ENCODE results near the gene PACS2. TPM values are rescaled to one million over a fixed set of nuclear protein-coding genes. Genes with fewer than 3 reads are reported as not detected.
A peak's percentile ranks its signal among the peaks of the same experiment; 100 is the strongest.

Gene PACS2
- total RNA-seq, 1 donor from 2014 or later = 22.5 TPM

DNA sequence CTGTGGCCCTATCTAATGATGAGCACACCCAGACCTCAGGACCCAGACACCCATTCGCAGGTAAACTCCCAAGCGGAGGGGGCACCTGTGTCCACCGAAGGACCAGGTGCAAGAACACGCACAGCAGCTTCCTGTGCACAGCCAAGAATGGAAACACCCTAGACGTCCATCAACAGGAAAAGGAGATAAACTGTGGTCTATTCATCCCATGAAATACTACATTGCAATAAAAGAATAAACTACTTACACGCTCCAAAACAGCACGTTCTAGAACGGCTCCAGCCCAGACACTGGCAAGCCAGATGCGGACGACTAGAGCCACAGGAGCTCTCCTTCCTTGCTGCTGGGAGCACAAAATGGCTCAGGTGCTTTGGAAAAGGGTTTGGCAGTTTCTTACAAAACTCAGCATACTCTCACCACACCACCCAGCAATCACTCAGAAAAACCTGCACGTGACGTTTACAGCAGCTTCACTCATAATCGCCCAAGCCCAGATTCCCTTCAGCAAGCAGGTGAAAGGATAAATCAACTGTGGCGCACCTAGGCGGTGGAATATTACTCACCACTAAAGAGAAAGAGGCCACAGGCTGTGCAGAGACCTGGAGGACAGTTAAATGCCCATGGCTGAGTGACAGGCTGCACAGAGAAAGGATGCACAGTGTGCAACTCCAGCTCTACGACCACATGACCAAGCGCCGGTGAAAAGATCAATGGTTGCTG is 34.7 kb upstream of the PACS2 start:
- no peak for DNase-seq (ENCODE audit: low spot score)
- no peak for TF ChIP-seq EZH2 (IDR thresholded peaks at IDR 0.05)
- no peak for TF ChIP-seq CTCF (IDR thresholded peaks at IDR 0.05)
- TF ChIP-seq EZH2phosphoT487 (IDR thresholded peaks at IDR 0.05) = no peak
- Histone ChIP-seq H3K36me3 (no peaks in the 10 kb centered on the region), H3K79me2 (ENCODE audit: low read depth) (peaks cover 19% of the 10 kb centered on the region), H3K4me2 (no peak overlapping the region), H3K27ac (no peak overlapping the region), H3F3A (ENCODE audit: low read depth) (no peaks in the 10 kb centered on the region), H3K4me3 (no peak overlapping the region), H4K20me1 (ENCODE audit: low read depth) (peaks cover 26% of the 10 kb centered on the region), H3K9me3 (ENCODE audit: low read depth) (no peaks in the 10 kb centered on the region), H3K9ac (no peak overlapping the region), H3K27me3 (no peaks in the 10 kb centered on the region), H2AFZ (replicated peaks) (no peak overlapping the region), H3K4me1 (peaks cover 6% of the 10 kb centered on the region)
- H3K27ac Mint-ChIP-seq = no peak overlapping the region
- no peaks in the 10 kb centered on the region for H3K9me3 Mint-ChIP-seq
- H3K36me3 Mint-ChIP-seq = no peaks in the 10 kb centered on the region
- H3K4me1 Mint-ChIP-seq = peaks cover 24% of the 10 kb centered on the region
- H3K27me3 Mint-ChIP-seq (ENCODE audit: insufficient read depth, low read depth) = no peaks in the 10 kb centered on the region
- H3K4me3 Mint-ChIP-seq = no peak overlapping the region

GRCh38 chr14:105280525-105280924 is 34.0 kb upstream of the PACS2 start:
- H3K27ac ChIP-seq = no peak overlapping the region
- peaks cover 26% of the 10 kb centered on the region for H4K20me1 ChIP-seq (ENCODE audit: low read depth)
- no peak overlapping the region for H3K4me3 Mint-ChIP-seq
- H3K9ac ChIP-seq = no peak overlapping the region
- no peaks in the 10 kb centered on the region for H3K9me3 ChIP-seq (ENCODE audit: low read depth)
- peaks cover 19% of the 10 kb centered on the region for H3K79me2 ChIP-seq (ENCODE audit: low read depth)
- DNase-seq (ENCODE audit: low spot score) = no peak
- H2AFZ ChIP-seq (replicated peaks) = no peak overlapping the region
- no peak overlapping the region for H3K4me2 ChIP-seq
- H3K27ac Mint-ChIP-seq = no peak overlapping the region
- peaks cover 18% of the 10 kb centered on the region for H3K4me1 Mint-ChIP-seq
- H3K36me3 ChIP-seq = no peaks in the 10 kb centered on the region
- no peaks in the 10 kb centered on the region for H3K27me3 ChIP-seq
- TF ChIP-seq EZH2 (IDR thresholded peaks at IDR 0.05) (no peak), CTCF (IDR thresholded peaks at IDR 0.05) (no peak), EZH2phosphoT487 (IDR thresholded peaks at IDR 0.05) (no peak)
- no peaks in the 10 kb centered on the region for H3K9me3 Mint-ChIP-seq
- no peaks in the 10 kb centered on the region for H3K27me3 Mint-ChIP-seq (ENCODE audit: insufficient read depth, low read depth)
- peaks cover 6% of the 10 kb centered on the region for H3K4me1 ChIP-seq
- no peaks in the 10 kb centered on the region for H3F3A ChIP-seq (ENCODE audit: low read depth)
- H3K4me3 ChIP-seq = no peak overlapping the region
- H3K36me3 Mint-ChIP-seq = no peaks in the 10 kb centered on the region

DNA sequence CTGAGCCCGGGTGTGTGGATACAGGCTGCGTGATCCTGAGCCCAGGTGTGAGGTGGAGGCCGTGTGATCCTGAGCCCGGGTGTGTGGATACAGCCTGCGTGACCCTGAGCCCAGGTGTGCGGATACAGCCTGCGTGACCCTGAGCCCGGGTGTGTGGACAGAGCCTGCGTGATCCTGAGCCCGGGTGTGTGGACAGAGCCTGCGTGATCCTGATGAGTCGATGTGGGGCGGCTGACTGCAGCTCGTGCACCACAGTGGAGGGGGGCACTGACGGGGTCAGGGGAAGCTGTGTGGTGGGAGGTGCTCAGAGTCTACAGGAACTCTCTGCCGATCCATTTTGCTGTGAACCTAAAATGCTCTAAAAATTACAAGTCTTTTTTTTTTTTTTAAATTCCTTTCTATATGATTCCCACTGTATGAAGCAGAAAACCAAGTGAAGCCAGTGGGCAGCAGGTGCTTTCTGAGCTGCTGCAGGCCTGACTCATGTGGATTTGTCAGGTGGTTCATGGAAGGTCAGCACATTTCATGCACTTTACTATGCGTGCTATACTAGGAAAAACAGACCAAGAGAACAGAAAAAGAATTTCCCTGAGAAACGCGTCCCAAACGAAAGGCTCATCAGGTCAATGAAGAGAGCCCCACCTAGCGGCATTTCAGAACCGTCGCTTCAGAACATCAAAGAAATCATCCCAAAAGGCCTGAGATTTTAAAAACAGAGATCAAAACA is 33.0 kb upstream of the PACS2 start:
- TF ChIP-seq EZH2phosphoT487 (IDR thresholded peaks at IDR 0.05) (no peak), CTCF (IDR thresholded peaks at IDR 0.05) (peak; percentile 75), EZH2 (IDR thresholded peaks at IDR 0.05) (no peak)
- Histone ChIP-seq H3K4me1 (peaks cover 6% of the 10 kb centered on the region), H3K4me3 (no peak overlapping the region), H2AFZ (replicated peaks) (no peak overlapping the region), H3K27me3 (no peaks in the 10 kb centered on the region), H3F3A (ENCODE audit: low read depth) (no peaks in the 10 kb centered on the region), H3K36me3 (no peaks in the 10 kb centered on the region), H3K79me2 (ENCODE audit: low read depth) (peaks cover 19% of the 10 kb centered on the region), H4K20me1 (ENCODE audit: low read depth) (peaks cover 26% of the 10 kb centered on the region), H3K9me3 (ENCODE audit: low read depth) (no peaks in the 10 kb centered on the region), H3K4me2 (no peak overlapping the region), H3K27ac (no peak overlapping the region), H3K9ac (no peak overlapping the region)
- no peaks in the 10 kb centered on the region for H3K27me3 Mint-ChIP-seq (ENCODE audit: insufficient read depth, low read depth)
- H3K9me3 Mint-ChIP-seq = no peaks in the 10 kb centered on the region
- H3K4me3 Mint-ChIP-seq = peak overlapping the region; percentile 28
- peaks cover 16% of the 10 kb centered on the region for H3K4me1 Mint-ChIP-seq
- H3K27ac Mint-ChIP-seq = peak overlapping the region; percentile 18
- DNase-seq (ENCODE audit: low spot score) = peak; percentile 75
- no peaks in the 10 kb centered on the region for H3K36me3 Mint-ChIP-seq
